Measurements from ENCODE around the gene ADGRB2.
"Not testable (repeated sequence)": the region's sequence is repeated elsewhere in the genome, so short reads cannot be mapped to it uniquely, and the experiment has no call there.

Gene ADGRB2

DNA sequence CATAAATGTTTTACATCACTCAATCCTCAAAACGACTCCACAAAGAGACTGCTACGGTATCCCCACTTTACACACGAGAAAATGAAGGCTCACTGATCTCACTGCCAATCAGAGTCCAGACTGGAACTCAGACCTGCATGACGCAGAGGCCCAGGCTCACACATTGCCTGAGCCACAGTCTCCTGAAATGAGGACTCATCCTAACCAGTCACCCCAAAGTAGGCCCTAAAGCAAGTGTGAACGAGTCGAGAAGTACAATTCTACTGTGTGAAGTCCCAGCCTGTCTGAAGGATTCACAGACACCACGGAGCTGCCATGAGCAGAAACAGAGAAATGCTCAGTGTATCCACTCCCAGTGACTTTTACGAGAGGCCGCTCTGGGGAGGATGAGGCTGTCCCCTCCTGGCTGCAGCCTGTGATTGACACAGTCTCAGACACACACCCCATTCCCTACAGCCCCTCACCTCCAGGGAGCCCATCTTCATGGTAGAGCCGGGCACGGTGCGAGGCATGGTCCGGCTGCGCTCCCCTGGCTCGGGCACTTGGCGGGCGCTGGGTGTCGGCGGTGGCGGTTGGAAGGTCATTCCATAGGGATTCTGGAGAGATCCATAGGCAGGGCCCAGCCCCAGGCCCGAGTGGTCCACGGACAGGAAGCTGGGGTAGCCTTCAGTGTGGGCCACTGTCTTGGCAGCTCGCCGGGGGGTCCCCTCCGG, 33.6 kb downstream of the ADGRB2 start:
- in situ Hi-C loops (cut with HindIII; ENCODE audit: low sequenced_read_pairs) = no loop called here

DNA sequence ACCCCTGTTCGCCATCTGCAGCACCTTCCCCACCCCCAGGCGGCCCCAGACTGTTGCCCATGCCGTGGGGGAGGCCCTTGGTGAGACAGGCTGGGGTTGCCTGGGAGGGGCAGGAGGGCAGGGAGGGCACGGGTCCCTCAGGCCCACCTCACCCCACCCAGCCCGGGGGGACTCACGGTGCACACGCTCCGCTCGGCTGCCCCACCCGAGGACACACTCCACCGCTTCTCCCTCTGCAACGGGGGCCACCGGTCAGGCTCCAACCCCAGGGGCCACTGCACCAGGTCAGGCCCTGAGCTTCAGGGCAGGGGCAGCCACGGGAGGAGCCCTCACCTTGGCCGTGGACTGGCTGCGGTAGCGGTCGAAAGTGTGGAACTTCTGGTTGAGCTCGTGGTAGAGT, 36.3 kb downstream of the ADGRB2 start:
- in situ Hi-C loops (cut with HindIII; ENCODE audit: low sequenced_read_pairs) = no loop called here

DNA sequence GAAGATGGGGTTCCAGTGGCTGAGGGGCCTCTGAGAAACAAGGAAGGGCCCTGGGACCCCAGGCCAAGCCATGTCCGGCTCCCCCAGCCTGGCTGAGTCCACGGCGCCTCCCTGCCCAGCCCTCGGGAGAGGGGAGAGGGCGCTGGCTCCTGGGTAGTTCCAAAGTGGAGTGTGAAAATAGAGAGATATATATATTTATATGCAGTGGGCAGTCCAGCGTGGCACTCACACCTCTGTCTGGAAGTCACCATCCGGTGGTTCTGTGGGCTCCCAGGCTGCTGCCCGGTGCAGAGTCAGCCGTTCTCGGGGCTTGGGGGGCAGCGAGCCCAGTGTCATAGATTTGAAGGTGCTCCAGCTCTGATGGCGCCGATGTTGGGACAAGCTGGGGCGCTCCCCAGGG, 36.9 kb downstream of the ADGRB2 start:
- in situ Hi-C loops (cut with HindIII; ENCODE audit: low sequenced_read_pairs) = no loop called here

DNA sequence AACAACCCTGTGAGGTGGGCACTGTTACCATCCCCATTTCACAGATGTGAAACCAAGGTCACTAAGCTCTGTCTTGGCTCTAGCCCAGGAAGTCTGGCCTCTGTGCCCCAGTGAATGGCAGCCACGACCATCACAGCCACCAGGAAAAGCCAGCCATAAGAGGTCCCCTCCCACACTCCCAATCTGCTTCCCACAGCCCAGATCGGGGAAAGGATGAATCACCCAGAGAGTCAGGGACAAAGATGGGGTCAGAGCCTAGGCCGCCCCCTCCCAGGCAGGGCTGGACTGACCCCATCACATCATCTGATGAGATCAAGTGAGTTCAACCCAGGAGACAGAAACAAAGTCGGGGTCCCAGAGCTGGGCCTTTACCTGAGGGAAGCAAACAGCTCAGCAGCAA, 37.4 kb downstream of the ADGRB2 start:
- in situ Hi-C loops (cut with HindIII; ENCODE audit: low sequenced_read_pairs) = no loop called here

DNA sequence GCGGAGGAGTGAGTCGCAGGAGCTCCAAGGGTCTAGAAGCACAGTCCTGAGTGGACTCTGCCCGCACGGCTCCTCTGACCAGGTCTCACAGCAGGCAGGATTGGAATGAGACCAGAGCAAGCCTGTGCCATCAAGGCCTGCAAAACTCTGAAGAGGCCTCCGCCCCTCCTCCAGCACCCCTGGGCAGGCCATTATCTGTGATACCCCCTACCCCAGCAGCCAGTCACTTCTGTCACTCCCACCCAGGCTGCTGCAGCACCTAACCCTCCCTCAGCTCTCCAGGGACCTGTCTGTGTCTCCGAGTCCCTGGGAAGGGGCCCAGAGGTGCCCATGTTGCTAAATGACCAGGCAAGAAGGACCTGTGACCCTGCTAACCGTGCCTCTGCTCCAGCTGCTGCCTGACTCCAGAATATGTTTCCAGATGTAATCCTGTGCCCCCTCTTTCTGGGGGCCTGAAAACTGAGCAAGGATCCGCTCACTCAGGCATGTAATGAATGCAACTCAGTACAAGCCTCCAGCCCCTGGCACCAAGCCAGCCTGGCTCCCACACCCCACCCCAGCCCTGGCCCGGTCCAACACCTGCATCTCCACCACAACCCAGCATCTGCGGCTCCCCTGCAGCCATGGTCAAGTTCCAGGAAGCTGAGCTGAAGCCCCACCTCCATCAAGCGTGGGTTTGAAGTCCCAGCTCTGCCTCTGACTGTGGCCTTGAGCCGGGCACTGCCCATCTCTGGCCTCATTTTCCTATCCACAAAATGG, 38.2 kb downstream of the ADGRB2 start:
- in situ Hi-C loops (cut with HindIII; ENCODE audit: low sequenced_read_pairs) = no loop called here

DNA sequence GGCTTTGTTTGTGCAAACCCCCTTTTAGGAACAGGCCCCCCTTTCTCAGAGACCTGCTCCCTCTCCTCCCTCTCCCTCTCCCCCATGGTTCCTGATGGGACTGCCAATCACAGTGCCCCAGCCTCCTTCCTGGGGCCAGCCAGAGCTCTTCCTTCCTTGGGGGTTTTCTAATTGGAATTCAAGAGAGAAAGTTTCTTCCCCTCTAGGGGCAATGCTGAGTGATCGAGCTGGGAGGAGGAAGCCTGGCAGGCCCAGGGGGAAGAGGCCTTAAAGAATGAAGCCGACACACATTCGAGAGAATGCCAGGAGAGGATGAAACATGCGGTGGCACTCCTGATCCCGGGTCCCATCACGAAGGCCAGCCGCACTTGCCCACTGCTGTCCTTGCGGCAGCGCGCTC, 39.0 kb downstream of the ADGRB2 start:
- in situ Hi-C loops (cut with HindIII; ENCODE audit: low sequenced_read_pairs) = no loop called here

DNA sequence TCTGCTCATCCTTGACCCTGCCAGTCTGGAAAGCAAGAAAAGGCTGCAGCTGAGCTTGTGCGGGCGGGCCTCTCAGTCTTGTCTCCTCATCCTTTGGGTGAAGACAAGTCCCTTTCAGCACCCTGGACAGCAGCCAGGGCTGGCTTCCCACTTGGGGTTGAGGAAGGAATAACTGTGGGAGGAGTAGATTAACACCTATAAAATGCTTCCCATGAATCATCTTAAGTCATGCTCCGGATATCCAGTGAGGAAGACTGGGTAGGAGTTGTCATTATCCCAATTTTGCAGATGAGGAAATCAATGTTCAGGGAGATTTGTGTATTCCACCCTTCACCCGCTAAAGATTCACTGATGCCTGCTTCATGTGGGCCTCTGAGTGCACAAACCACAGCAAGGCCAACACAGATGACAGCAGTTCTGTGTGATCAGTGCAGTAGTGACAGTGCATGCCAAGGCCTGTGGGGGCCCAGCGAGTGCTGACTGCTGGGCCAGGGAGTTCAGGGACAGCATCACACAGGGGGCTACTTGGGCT, 40.2 kb downstream of the ADGRB2 start:
- in situ Hi-C loops (cut with HindIII; ENCODE audit: low sequenced_read_pairs) = no loop called here

DNA sequence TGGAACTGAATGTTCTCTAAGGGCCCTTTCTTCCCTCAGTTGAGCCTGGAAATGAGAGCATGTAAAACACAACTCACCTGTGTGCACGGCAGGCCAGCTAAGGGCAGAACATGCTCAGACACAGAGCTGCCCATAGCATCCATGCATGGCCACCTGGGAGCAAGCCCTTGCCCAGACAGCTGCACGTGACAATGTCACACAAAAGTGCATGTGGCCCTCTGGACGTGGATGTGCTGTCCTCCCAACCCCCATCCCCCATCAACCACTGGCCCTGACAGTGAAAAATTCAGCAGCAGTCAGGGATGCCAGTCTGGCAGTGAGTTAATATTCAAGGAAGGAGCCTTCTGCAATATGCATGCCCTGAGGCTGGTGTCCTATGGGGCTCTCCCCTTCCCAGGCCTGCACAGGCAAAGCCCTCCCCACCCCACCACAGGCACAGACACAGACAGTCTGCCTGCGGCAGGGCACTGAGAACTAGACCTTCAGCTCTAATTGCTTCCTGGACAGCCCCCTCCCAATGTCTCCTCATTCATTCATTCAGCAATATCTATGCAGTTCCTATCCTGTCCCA, 45.7 kb downstream of the ADGRB2 start:
- in situ Hi-C loops (cut with HindIII; ENCODE audit: low sequenced_read_pairs) = loop anchor here (10.0 kb wide), 1 partner anchor 64 kb away; no protein-coding TSS in a partner anchor

DNA sequence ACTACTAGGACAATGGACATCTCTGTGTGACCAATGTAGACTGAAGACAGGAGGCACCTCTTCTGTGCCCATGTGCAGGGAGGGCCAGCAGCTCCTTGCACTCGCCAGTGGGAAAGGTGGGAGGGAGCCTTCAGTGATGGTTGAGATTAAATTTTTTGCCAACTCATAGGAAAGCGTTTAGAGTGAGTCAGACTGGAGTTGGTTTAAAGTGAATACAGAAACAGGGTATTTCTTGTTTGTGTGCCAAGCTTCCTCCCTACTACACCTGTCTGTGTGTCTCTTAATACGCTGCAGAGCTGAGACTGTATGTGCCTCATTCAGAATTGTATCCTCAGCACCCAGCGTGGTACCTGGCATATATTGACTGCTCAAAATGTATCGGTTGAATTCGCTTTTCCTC, 46.8 kb downstream of the ADGRB2 start:
- in situ Hi-C loops (cut with HindIII; ENCODE audit: low sequenced_read_pairs) = loop anchor here (10.0 kb wide), 1 partner anchor 63 kb away; no protein-coding TSS in a partner anchor

DNA sequence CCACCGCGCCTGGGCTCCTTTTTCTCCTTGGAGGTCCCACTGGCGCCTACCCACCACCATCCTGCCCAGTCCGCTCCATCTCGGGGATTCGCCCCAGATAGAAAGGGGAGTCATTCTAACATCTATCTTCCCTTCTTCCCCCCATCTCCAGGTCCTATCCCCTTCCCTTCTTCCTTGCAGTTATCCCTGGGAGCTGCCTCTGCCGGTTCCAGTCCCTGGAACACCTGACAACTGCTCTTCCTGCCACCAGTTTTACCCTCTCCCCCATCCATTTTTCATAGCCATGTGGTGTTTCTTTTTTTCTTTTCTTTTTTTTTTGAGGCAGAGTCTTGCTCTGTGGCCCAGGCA, 48.3 kb downstream of the ADGRB2 start:
- in situ Hi-C loops (cut with HindIII; ENCODE audit: low sequenced_read_pairs) = loop anchor here (10.0 kb wide), 1 partner anchor 61 kb away; no protein-coding TSS in a partner anchor

DNA sequence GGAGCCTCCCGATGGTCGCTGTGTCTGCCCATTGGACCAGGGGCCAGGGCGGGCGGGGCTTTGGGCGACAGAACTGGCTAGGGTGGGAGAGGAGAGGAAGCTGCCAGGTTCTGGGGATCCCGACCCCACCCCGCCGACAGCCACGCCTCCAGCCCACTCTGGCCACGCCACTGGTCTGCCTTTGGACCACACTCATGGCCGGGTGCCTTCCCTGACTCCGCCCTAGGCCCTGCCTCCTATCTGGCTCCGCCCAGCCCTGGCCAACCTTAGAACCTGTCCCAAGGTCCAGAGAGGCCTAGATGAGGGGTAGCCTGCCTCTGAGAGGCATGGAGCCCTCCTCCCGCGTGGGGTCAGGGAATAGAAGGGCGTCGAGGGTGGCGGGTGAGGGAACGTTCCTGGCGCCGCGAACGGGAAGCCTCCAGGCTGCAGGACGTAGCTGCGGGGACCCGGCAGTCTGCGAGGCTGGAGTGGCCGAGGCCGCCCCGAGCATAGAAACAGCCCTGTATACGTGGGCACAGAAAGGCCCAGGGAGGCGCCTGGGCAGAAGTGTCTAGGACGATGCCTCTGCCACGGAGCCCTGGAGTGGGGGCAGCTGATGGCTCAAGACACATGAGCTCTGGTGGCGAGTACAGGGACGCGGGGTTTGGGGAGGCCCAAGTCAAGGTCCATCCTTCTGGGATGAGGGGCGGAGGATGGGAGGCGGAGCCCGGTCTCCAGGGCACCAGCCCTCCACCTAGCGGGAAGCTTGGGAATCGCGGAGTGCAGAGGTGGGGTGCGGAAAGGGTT, 48.9 kb downstream of the ADGRB2 start:
- in situ Hi-C loops (cut with HindIII; ENCODE audit: low sequenced_read_pairs) = loop anchor here (10.0 kb wide), 1 partner anchor 60 kb away; no protein-coding TSS in a partner anchor

DNA sequence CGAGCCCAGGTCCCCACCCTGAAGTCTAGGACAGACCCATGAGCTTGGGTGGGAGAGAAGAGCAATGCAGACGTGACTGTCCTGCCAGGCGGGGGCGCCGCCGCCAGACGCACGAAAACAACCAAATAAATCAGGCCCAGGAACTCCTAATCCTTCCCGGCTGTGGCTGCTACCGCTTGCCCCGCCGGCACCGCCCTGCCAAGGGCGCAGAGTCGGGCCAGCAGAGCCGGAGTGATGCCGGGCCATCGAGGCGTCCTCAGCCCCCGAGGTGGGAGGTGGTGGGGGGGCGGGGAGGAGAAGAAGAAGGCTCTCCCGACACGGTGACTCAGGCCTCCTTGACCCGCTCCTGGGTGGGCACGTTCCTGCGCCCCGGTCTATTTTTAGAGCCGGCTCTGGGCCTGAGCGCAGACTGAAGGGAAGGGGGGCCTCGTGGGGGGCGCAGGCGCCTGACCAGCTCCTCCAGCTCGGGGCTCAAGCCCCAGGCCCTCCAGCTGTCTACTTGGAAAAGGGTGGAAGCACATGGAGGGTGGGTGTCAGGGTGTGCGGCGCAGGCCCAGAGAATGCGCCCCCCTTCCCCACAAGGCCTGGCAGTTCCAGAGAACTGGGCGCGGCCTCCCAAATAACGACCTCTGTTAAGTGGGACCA, 49.6 kb downstream of the ADGRB2 start:
- in situ Hi-C loops (cut with HindIII; ENCODE audit: low sequenced_read_pairs) = loop anchor here (10.0 kb wide), 1 partner anchor 60 kb away; no protein-coding TSS in a partner anchor

DNA sequence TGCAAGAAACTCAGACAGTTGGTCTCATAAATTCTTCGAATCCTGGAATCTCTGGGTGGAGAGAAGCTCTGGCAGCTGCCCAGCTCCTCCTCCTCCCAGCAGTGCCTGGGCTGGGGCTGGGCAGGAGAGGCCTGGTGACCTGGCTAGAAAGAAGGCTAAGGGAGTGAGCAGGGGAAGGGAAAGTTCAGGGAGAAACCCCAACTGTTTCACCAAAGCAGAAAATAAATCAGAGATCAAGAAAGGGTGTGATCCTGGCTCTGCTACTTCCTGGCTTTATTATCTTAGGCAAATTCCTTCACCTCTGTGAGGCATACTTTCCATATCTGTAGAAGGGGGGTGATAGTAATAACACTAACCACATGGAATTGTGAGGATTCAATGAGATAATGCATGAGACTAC, 51.5 kb downstream of the ADGRB2 start:
- in situ Hi-C loops (cut with HindIII; ENCODE audit: low sequenced_read_pairs) = loop anchor here (10.0 kb wide), 1 partner anchor 58 kb away; no protein-coding TSS in a partner anchor

DNA sequence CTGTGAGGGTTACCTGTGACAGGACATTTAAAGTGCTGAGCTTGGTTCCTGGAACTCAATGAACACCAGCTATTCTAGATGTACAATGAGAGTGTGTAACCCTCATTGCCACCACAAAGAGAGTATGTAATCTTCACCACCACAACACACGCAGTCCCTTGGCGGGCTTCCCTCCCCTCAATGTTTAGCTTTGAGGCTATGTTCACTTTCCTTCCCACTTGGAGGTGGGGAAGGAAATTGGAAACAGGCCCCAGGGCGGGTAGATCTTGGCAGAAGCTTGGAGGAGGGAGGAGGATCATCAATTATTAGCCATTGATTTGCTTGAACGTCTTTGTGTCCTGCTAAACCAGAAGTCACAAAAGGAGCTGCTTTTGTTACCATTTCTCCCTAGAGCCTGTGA, 52.1 kb downstream of the ADGRB2 start:
- in situ Hi-C loops (cut with HindIII; ENCODE audit: low sequenced_read_pairs) = loop anchor here (10.0 kb wide), 1 partner anchor 57 kb away; no protein-coding TSS in a partner anchor

DNA sequence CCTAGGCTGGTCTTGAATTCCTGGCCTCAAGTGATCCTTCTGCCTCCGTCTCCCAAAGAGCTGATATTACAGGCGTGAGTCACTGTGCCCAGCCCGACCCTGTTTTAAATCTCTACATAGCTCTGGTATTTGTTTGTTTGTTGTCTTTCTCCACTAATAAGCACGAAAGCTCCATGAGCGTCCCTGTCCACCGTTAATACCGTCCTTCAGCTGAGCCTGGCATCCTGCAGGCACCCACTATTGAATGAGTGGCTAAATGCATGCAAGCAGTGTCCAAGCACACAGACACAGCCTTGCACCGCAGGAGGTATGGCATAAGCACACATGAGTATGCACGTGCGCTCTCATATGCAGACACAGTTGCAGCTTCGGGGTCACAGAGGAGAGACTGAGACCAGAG, 55.8 kb downstream of the ADGRB2 start:
- in situ Hi-C loops (cut with HindIII; ENCODE audit: low sequenced_read_pairs) = no loop called here

DNA sequence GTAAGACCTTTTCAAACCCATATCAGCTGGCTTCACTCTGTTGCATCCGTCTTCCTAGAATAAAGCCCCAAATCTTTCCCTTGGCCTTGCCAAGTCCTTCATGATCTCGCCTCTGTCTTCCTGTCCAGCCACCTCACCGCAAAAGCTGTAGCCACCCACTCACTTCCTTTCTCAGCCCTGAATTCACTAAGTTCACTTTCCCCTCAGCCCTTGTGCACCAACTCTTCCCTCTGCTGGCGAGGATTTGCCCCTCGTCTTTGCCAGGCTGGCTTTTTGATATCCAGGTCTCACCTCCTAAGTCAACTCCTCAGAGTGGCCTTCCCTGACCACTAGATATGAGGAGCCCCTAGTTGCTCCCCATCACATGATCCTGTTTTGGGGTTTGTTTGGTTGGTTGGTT, 56.4 kb downstream of the ADGRB2 start:
- in situ Hi-C loops (cut with HindIII; ENCODE audit: low sequenced_read_pairs) = no loop called here

DNA sequence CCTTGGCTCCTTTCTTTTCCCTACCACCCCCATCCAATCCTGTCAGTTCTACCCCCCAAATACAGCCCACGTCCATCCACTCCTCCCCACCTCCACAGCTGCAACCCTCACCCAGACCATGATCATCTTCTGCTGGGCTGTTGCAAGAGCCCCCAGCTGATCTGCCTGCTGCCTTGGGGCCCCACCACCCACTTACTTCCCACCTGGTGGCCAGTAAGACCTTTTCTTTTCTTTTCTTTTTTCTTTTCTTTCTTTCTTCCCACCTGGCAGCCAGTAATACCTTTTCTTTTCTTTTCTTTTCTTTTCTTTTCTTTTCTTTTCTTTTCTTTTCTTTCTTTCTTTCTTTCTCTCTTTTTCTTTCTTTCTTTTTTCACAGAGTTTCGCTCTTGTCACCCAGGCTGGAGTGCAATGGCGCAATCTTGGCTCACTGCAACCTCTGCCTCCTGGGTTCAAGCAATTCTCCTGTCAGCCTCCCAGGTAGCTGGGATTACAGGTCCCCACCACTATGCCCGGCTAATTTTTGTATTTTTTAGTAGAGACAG, 57.0 kb downstream of the ADGRB2 start:
- in situ Hi-C loops (cut with HindIII; ENCODE audit: low sequenced_read_pairs) = not testable (repeated sequence)

DNA sequence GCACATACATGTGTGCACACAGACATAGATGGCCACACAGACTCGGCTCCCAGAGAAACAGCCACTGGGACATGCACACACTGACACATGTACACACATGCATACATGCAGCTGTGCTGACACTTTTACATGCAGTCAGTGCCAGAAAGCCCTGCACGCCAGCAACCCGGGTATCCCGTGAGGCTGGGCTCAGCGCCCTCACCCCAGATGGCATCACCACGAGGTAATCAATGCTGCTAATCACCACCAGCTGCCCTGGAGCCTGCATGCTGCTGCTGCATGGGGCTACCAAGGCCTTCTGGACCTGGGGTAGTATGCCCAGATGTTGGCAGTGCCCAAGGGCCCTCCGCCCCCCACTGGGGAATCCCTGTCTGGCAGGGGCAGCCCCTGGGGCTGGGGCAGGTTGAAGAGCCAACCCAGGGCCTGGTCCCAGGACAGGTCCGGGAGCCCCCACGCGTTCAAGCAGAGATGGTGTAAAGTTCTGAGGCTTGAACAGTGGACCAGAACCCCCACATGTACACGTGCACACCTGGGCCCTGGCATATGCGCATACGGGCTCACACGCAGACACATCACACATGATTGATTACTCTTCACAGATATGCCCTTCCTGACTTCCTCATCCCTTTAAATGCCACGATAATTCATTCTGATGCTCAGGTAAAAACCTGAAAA, 57.6 kb downstream of the ADGRB2 start:
- in situ Hi-C loops (cut with HindIII; ENCODE audit: low sequenced_read_pairs) = no loop called here

DNA sequence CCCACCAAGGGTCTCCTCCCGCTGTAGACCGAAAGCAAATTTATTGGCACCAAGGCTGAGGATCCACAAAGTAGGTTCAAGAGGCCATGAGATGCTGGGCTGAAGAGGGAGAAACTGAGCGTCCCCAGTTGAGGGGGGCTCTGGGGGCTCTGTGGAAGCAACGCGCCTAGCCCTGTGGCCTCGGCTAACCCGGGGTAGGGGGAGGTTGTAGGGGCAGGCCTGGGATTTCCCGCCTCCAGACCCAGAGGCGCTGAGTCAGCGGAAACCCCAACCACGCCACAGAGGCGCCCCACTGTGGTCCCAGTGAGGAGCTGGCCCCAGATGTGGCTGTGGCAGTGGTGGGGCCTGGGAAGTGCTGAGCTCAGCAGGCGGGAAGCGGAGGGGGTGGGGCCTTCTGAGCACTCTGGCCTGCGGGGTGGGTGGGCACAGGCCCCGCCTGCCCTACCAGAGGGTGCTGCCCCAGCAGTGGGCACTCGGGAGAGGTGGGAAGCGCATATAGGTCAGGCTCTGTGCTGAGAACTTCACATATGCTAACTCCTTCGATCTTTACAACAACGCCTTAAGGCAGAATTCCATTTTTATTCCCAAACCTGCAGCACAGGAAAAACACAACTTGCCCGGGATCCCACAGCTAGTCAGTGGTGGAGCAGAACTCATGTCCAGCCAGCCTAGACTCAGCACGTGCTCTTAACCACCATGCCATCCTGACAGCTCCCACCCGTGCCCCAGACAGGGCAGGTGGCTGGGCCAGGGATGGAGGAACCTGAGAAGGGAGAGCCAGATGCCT, 58.9 kb downstream of the ADGRB2 start:
- in situ Hi-C loops (cut with HindIII; ENCODE audit: low sequenced_read_pairs) = no loop called here
